ENCODE measurements around the gene FCN2.

The FCN2 gene

DNA sequence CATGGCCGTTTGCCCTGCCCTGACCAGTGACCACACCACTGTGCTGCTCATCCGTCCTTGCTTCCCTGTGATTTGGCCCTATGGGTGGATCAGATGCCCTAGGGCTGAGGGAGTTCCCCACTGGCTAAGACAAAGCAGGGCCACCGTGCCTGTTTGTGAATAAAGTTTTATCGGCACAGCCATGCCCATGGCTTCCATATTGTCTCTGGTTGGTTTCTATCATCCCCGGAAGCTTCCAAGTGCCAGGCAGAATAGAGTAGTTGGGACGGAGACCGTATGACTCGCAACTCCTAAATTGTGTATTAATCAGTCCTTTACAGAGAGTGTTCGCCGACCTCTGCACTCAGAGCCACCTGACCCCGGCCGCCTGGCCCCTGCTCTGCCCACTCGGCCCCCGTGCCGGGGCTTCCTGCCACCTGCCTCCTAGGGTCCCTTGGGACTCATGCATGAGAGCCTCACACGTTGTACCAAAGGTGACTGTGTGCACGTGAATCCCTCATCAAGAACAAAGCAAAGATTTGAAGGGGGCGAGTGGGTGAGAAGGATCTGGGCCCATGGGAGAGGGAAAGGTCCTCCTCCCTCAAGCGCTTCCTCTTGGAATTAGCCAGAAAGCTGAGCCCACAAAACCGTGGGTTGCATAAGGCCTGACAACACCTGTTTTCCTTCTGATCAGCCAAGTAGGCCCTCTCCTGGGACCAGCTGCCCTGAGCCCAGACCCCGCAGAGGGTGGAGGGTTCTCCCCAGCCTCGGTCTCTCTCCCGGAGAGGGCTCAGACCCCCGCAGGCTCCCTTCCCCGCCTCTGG, 11.7 kb upstream of the FCN2 start:
- DNase-seq (ENCODE audit: low read depth), result no peak
- TF ChIP-seq, protein P1, sequence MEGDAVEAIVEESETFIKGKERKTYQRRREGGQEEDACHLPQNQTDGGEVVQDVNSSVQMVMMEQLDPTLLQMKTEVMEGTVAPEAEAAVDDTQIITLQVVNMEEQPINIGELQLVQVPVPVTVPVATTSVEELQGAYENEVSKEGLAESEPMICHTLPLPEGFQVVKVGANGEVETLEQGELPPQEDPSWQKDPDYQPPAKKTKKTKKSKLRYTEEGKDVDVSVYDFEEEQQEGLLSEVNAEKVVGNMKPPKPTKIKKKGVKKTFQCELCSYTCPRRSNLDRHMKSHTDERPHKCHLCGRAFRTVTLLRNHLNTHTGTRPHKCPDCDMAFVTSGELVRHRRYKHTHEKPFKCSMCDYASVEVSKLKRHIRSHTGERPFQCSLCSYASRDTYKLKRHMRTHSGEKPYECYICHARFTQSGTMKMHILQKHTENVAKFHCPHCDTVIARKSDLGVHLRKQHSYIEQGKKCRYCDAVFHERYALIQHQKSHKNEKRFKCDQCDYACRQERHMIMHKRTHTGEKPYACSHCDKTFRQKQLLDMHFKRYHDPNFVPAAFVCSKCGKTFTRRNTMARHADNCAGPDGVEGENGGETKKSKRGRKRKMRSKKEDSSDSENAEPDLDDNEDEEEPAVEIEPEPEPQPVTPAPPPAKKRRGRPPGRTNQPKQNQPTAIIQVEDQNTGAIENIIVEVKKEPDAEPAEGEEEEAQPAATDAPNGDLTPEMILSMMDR (IDR thresholded peaks at IDR 0.05; ENCODE audit: low read length, missing control alignments), result no peak
- no peak overlapping the region for H3K4me3 ChIP-seq (replicated peaks; ENCODE audit: low read depth, low read length)

DNA sequence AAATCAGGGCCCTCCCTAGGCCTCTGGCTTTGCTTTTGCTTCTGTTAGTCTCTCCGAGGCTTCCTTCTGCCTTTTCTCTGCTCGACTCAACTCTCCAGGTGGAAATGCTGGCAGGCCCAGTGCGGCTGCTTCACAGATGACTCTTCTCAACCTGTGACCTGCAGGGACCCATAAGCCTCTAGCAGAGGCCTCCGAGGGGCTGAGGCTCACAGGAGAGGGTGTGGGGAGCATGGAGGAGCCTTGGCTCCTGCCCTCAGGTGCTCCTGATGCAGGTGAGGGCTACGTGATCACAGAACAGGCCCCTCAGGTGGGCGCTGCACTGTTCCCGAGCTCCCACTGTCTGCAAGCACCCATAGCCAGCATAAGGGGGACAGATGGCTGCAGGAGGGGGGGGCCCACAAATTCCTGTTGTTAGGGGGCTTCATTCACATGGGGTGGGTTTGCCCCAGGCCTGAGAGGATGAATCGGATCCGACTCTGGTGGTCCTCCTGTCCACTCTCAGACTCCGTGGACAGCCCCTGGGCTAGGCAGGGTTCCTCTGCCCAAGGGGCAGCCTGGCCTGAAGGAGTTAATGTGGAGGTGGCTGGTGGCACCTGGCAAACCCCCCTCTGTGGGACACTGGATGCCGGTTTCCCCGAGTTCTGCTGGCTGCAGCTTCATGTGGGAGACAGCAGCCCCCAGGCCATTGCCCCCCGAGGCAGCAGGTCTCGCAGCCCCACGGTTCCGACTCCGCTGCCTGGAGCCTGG, 10.9 kb upstream of the FCN2 start:
- TF ChIP-seq, protein P1 (IDR thresholded peaks at IDR 0.05; ENCODE audit: low read length, missing control alignments), result no peak

DNA sequence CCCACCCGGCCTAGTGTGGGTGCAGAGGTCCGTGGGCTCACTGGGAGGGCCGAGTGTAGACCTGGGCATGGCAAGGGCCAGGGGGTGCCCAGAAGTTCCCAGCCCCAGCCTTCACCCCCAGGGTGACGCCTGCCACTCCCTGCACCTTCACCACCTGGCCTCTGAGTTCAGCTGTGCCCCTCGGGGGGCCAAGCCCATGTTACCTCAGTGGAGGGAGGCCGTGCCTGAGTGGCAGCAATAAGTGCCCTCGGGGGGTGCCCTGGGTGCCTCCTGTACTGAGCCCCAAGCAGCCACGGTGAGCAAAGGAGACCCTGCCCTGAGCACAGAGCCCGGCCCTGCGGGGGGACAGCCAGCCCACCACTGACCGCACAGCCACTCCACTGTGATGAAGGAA, 10.3 kb upstream of the FCN2 start:
- TF ChIP-seq, protein P1 (IDR thresholded peaks at IDR 0.05; ENCODE audit: low read length, missing control alignments), result no peak
- H3K4me3 ChIP-seq (replicated peaks; ENCODE audit: low read depth, low read length), result no peak overlapping the region
- no peak for DNase-seq (ENCODE audit: low read depth)

More for the DNA sequence above, 10.9 kb upstream of the FCN2 start:
- no peak overlapping the region for H3K4me3 ChIP-seq (replicated peaks; ENCODE audit: low read depth, low read length)
- no peak for DNase-seq (ENCODE audit: low read depth)

DNA sequence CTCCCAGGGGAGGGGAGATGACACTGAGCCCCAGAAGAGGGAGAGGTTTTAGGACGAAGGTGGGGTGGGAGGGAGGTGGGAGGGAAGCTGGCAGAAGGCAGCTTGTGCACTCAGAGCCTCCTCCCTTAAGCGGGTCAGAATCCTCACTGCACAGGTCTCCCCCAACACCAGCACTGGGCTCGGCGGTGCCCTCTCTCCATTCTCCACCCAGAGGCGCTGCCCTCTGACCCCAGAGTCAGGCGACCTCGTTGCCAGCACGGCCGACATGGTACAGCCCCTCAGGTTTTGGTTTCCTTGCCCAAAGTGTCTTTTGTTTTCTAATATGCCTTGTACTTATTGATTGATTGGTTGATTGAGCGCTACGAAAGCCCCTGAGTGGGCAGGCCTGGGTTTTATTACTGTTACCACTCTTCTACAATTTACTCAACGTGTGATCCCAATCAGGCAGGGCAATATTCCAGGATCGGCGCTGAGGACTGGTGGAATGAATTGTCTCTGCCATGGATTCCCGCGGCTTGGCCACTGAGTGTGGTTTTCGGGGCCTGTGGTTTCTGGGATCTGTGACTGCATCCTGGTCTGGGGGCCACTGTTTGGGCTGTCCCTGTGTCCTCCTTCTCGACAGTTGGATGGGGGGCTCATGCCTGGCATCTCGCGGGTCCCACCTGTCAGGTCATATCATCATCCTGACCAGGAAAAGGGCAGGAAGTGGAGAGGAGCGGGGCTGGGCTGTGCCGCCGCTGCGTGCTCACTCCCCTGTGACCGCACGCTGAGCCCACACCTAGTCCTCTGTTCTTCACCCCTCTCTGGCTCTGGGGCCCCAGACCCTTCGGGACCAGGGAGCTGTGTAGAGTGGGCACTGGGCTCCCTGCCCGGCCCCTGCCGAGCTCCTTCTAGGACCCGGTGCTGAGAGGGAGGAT, 9.6 kb upstream of the FCN2 start:
- no peak for DNase-seq (ENCODE audit: low read depth)
- TF ChIP-seq, protein P1 (IDR thresholded peaks at IDR 0.05; ENCODE audit: low read length, missing control alignments), result no peak
- no peak overlapping the region for H3K4me3 ChIP-seq (replicated peaks; ENCODE audit: low read depth, low read length)

DNA sequence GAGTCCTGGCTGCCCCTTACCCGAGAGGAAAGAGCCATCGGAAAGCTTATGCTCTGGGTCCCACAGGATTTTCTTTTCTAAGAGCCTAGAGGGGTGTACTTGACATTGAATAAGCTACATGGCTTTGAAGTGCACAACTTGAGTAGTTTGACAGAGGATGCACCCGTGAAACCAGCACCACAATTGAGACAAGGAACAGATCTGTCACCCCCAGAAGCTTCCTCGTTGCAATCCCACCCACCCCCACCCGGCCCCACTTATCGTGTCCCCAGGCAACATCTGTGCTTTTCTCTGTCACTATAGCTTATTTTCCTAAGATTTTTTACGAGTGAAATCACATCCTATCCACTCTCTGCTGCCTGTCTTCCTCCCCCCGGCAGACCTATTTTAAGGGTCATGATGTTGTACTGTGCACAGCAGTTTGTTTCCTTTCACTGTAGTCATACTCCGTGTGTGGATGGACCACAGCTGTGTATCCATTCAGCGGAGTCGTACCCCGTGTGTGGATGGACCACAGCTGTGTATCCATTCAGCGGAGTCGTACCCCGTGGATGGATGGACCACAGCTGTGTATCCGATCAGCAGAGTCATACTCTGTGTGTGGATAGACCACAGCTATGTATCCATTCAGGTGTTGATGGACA, 8.8 kb upstream of the FCN2 start:
- H3K4me3 ChIP-seq (replicated peaks; ENCODE audit: low read depth, low read length), result no peak overlapping the region
- TF ChIP-seq, protein P1 (IDR thresholded peaks at IDR 0.05; ENCODE audit: low read length, missing control alignments), result no peak
- peak; percentile 31 for DNase-seq (ENCODE audit: low read depth)
